Measurements from ENCODE around the gene DOK6. TPM values are rescaled to one million over a fixed set of nuclear protein-coding genes. Genes with fewer than 3 reads are reported as not detected.
"Not testable (repeated sequence)": the region's sequence is repeated elsewhere in the genome, so short reads cannot be mapped to it uniquely, and the experiment has no call there.

The DOK6 gene
- total and polyA plus RNA-seq, 8 donors: 2.9 to 19.1 (median 14.9) TPM

- TF ChIP-seq CTCF (IDR thresholded peaks at IDR 0.05): no peak
- intact Hi-C loops (cut with DNase I): no loop called here
These were observed 258.5 kb downstream of the DOK6 start for GRCh38 chr18:69659142-69659651.

GRCh38 chr18:69662090-69662489 is 261.4 kb downstream of the DOK6 start:
- H3K27me3 ChIP-seq; intact Hi-C loops (cut with DNase I); H3K9me3 ChIP-seq; H3K4me1 ChIP-seq; ATAC-seq; DNase-seq; H3K27ac ChIP-seq; H3K4me3 ChIP-seq; H3K36me3 ChIP-seq: not testable (repeated sequence)

More at GRCh38 chr18:69659142-69659651, 258.5 kb downstream of the DOK6 start:
- no peaks in the 10 kb centered on the region for H3K27me3 ChIP-seq
- no peak overlapping the region for H3K4me3 ChIP-seq
- H3K4me1 ChIP-seq: no peaks in the 10 kb centered on the region
- DNase-seq: no peak
- no peak for ATAC-seq
- H3K36me3 ChIP-seq: no peaks in the 10 kb centered on the region
- no peak overlapping the region for H3K27ac ChIP-seq
- H3K9me3 ChIP-seq: no peaks in the 10 kb centered on the region

GRCh38 chr18:69664399-69664798 is 263.7 kb downstream of the DOK6 start:
- no peak for ATAC-seq
- Histone ChIP-seq H3K4me3 (no peak overlapping the region), H3K9me3 (no peaks in the 10 kb centered on the region), H3K4me1 (no peaks in the 10 kb centered on the region), H3K27me3 (no peaks in the 10 kb centered on the region), H3K27ac (no peak overlapping the region), H3K36me3 (no peaks in the 10 kb centered on the region)
- no peak for TF ChIP-seq CTCF (IDR thresholded peaks at IDR 0.05)
- DNase-seq: no peak
- intact Hi-C loops (cut with DNase I): no loop called here

GRCh38 chr18:69674292-69674877 is 273.7 kb downstream of the DOK6 start:
- no peaks in the 10 kb centered on the region for H3K4me1 ChIP-seq
- H3K27ac ChIP-seq: no peak overlapping the region
- no peak for ATAC-seq
- no peaks in the 10 kb centered on the region for H3K27me3 ChIP-seq
- TF ChIP-seq CTCF (IDR thresholded peaks at IDR 0.05): no peak
- no peak for DNase-seq
- H3K36me3 ChIP-seq: no peaks in the 10 kb centered on the region
- H3K4me3 ChIP-seq: no peak overlapping the region
- intact Hi-C loops (cut with DNase I): no loop called here
- H3K9me3 ChIP-seq: no peaks in the 10 kb centered on the region

- Histone ChIP-seq H3K4me3 (no peak overlapping the region), H3K27ac (no peak overlapping the region), H3K9me3 (no peaks in the 10 kb centered on the region), H3K36me3 (no peaks in the 10 kb centered on the region), H3K27me3 (no peaks in the 10 kb centered on the region), H3K4me1 (no peaks in the 10 kb centered on the region)
- DNase-seq (no peak), ATAC-seq (no peak)
- intact Hi-C loops (cut with DNase I): no loop called here
- no peak for TF ChIP-seq CTCF (IDR thresholded peaks at IDR 0.05)
These were observed 274.3 kb downstream of the DOK6 start for GRCh38 chr18:69674966-69675365.

GRCh38 chr18:69677595-69677994 is 276.9 kb downstream of the DOK6 start:
- no peaks in the 10 kb centered on the region for H3K9me3 ChIP-seq
- DNase-seq (peak in 1 of 4 donors; percentile 44), ATAC-seq (no peak)
- H3K4me3 ChIP-seq: no peak overlapping the region
- H3K36me3 ChIP-seq: peaks cover 0 to 3% of the 10 kb centered on the region in 2 donors
- no peak overlapping the region for H3K27ac ChIP-seq
- no peaks in the 10 kb centered on the region for H3K4me1 ChIP-seq
- intact Hi-C loops (cut with DNase I): no loop called here
- no peaks in the 10 kb centered on the region for H3K27me3 ChIP-seq
- no peak for TF ChIP-seq CTCF (IDR thresholded peaks at IDR 0.05)

Measured in left lung (tissue), 10 donors.